RWPE2 (cell line): ENCODE results near the gene ZNF20.

Experiments
- ATAC-seq: fragments of 200-7000 bp; cut with Tn5 transposase; 3 replicates; pipeline ENCODE4 v1.9.1; 2021; ENCODE audit warnings: low read depth
- DNase-seq: peaks from one replicate; pipeline ENCODE4 v3.0.0-alpha.2; 2020; ENCODE audit warnings: low spot score
- H3K27ac ChIP-seq: fragments of 450-650 bp; 2 replicates; pipeline ENCODE4 v1.5.1; 2017; ENCODE audit warnings: mild to moderate bottlenecking; ENCODE audit not compliant: poor library complexity, severe bottlenecking
- H3K27me3 ChIP-seq: fragments of 250-450 bp; sonication (Bioruptor Pico); 2 replicates; pipeline ENCODE4 v1.5.1; 2021; ENCODE audit warnings: mild to moderate bottlenecking, moderate library complexity; ENCODE audit not compliant: insufficient read depth, poor library complexity, severe bottlenecking
- H3K36me3 ChIP-seq: fragments of 250-450 bp; sonication (Bioruptor Pico); 2 replicates; pipeline ENCODE4 v1.5.1; 2020; ENCODE audit warnings: low read depth, mild to moderate bottlenecking, moderate library complexity
- H3K4me1 ChIP-seq: fragments of 250-450 bp; sonication (Bioruptor Pico); 2 replicates; pipeline ENCODE4 v1.5.1; 2021; ENCODE audit warnings: mild to moderate bottlenecking, moderate library complexity; ENCODE audit not compliant: insufficient read depth, poor library complexity, severe bottlenecking
- H3K4me3 ChIP-seq: fragments of 250-450 bp; sonication (Bioruptor Pico); 2 replicates; pipeline ENCODE4 v1.5.1; 2021; ENCODE audit warnings: mild to moderate bottlenecking, moderate library complexity; ENCODE audit not compliant: severe bottlenecking
- H3K9me3 ChIP-seq: fragments of 250-450 bp; sonication (Bioruptor Pico); 2 replicates; pipeline ENCODE4 v1.5.1; 2021; ENCODE audit warnings: mild to moderate bottlenecking, moderate library complexity; ENCODE audit not compliant: severe bottlenecking
- CTCF ChIP-seq: fragments of 450-650 bp; IDR thresholded peaks from one replicate; pipeline ENCODE4 v1.5.1; 2017; ENCODE audit warnings: mild to moderate bottlenecking, moderate library complexity; ENCODE audit not compliant: poor library complexity, severe bottlenecking

ZNF20 gene

GRCh38 chr19:12162882-12163806 lies 23.0 kb upstream of the ZNF20 start, which contains the start of gene ZNF136:
Gene ZNF136 (plus strand): TSS chr19:12163096. CDS start chr19:12163204, 108 bp downstream.
- DNase-seq (peak; percentile 96), ATAC-seq (peak; percentile 97)
- Histone ChIP-seq H3K9me3 (no peaks in the 10 kb centered on the region), H3K4me3 (peak within 1 kb of the TSS; percentile 85), H3K36me3 (peaks cover 13% of the 10 kb centered on the region), H3K27ac (peak within 1 kb of the TSS; percentile 78), H3K4me1 (no peaks in the 10 kb centered on the region), H3K27me3 (no peaks in the 10 kb centered on the region)
- no peak for TF ChIP-seq CTCF

GRCh38 chr19:12162513-12162881 lies 22.3 kb upstream of the ZNF20 start:
- peak overlapping the region; percentile 78 for H3K27ac ChIP-seq
- peaks cover 13% of the 10 kb centered on the region for H3K36me3 ChIP-seq
- DNase-seq (no peak), ATAC-seq (peak; percentile 2; the same call in 1 of the 3 replicates)
- H3K4me1 ChIP-seq = no peaks in the 10 kb centered on the region
- no peaks in the 10 kb centered on the region for H3K9me3 ChIP-seq
- no peaks in the 10 kb centered on the region for H3K27me3 ChIP-seq
- H3K4me3 ChIP-seq = peak overlapping the region; percentile 85
- no peak for TF ChIP-seq CTCF

- no peak for TF ChIP-seq CTCF
- Histone ChIP-seq H3K27me3 (no peaks in the 10 kb centered on the region), H3K9me3 (no peaks in the 10 kb centered on the region), H3K36me3 (peaks cover 3% of the 10 kb centered on the region), H3K4me1 (no peaks in the 10 kb centered on the region), H3K27ac (no peak overlapping the region), H3K4me3 (no peak overlapping the region)
- no peak for ATAC-seq
- no peak for DNase-seq
Measured at GRCh38 chr19:12159773-12160414, 19.7 kb upstream of the ZNF20 start.

- Histone ChIP-seq H3K27ac (peak within 1 kb of the TSS; percentile 59), H3K4me3 (peak within 1 kb of the TSS; percentile 87), H3K9me3 (no peaks in the 10 kb centered on the region), H3K27me3 (no peaks in the 10 kb centered on the region), H3K36me3 (peaks cover 21% of the 10 kb centered on the region), H3K4me1 (no peaks in the 10 kb centered on the region)
- ATAC-seq = peak; percentile 99
- no peak for TF ChIP-seq CTCF
- DNase-seq = peak; percentile 92
Measured at GRCh38 chr19:12156223-12157058, 16.3 kb upstream of the ZNF20 start, which contains the start of gene ZNF625. Gene ZNF625 (minus strand): TSS chr19:12156734. CDS start chr19:12156558, 176 bp downstream.
